ENCODE measurements around the gene EXOSC2. TPM values are rescaled to one million over a fixed set of nuclear protein-coding genes. Genes with fewer than 3 reads are reported as not detected.
A peak's percentile ranks its signal among the peaks of the same experiment; 100 is the strongest.

The EXOSC2 gene

GRCh38 chr9:130751631-130752355 lies 58.2 kb downstream of the EXOSC2 start:
- Histone ChIP-seq H3K27me3 (ENCODE audit: control insufficient read depth in 3 of 3, insufficient read depth in 3 of 3, low read depth in 1 of 3, low read length in 3 of 3) (peaks cover 0 to 2% (median 0%) of the 10 kb centered on the region in 3 experiments), H3K14ac (ENCODE audit: low read length) (no peak overlapping the region), H3K36me3 (replicated peaks in 1 of 2; ENCODE audit: control insufficient read depth in 2 of 2, insufficient read depth in 2 of 2, low read length in 2 of 2) (no peaks in the 10 kb centered on the region), H3K9ac (ENCODE audit: low read depth, low read length, poor library complexity) (no peak overlapping the region), H3K9me3 (replicated peaks in 1 of 2; ENCODE audit: control insufficient read depth in 2 of 2, insufficient read depth in 1 of 2, low read depth in 1 of 2, low read length in 2 of 2) (no peaks in the 10 kb centered on the region), H2AK5ac (ENCODE audit: low read depth, low read length) (no peak overlapping the region), H3K79me1 (ENCODE audit: low read depth, low read length) (no peaks in the 10 kb centered on the region), H3K4me3 (ENCODE audit: low read length in 2 of 2) (no peak overlapping the region), H3K4me1 (ENCODE audit: control insufficient read depth in 2 of 2, insufficient read depth in 1 of 2, low read depth in 1 of 2, low read length in 2 of 2) (peaks cover 3 to 6% of the 10 kb centered on the region in 2 donors), H2BK12ac (ENCODE audit: low read length) (no peak overlapping the region), H3K4ac (ENCODE audit: low read length) (no peak overlapping the region), H2BK15ac (ENCODE audit: low read length) (no peak overlapping the region), H3K4me2 (ENCODE audit: insufficient read depth, low read length, poor library complexity, severe bottlenecking) (no peak overlapping the region), H4K8ac (ENCODE audit: low read depth, low read length) (no peak overlapping the region), H4K91ac (ENCODE audit: low read depth, low read length, poor library complexity) (no peak overlapping the region), H3K23ac (ENCODE audit: low read depth, low read length, poor library complexity) (peak overlapping the region; percentile 5), H2BK120ac (ENCODE audit: low read depth, low read length) (no peak overlapping the region), H3K18ac (ENCODE audit: low read length) (no peak overlapping the region), H2BK5ac (ENCODE audit: low read length) (no peak overlapping the region), H2AFZ (ENCODE audit: low read length) (no peak overlapping the region), H3K27ac (replicated peaks; ENCODE audit: low read length) (no peak overlapping the region)
- no CpG with 5 or more reads among the region's 7 CpGs for WGBS, 2 donors (ENCODE audit: extremely low coverage in 2 of 2, insufficient read length in 2 of 2, insufficient replicate concordance in 1 of 2)
- no peak for DNase-seq (ENCODE audit: low spot score)

Small RNAs within 50 kb of the gene (small RNA-seq; reads per million reads assigned to genes)
- not detected for gene AL359092.1 (ENCODE audit: insufficient read depth)

Measured in neuronal stem cell (in vitro differentiated cells).